Stimulated activated naive CD4-positive, alpha-beta T cell treated with Interleukin-2 at 50 U/mL for 16 hours (primary cell): ENCODE data around the gene PRKAB2.
"Not testable (repeated sequence)": the region's sequence is repeated elsewhere in the genome, so short reads cannot be mapped to it uniquely, and the experiment has no call there.

Source experiments
- DNase-seq: peaks from one replicate; lab custom pipeline; 2025; lab: John Stamatoyannopoulos, UW

The PRKAB2 gene

GRCh38 chr1:147171399-147172167, 687 bp downstream of the PRKAB2 start:
- no peak for DNase-seq

GRCh38 chr1:147169840-147170674, 2.2 kb downstream of the PRKAB2 start:
- DNase-seq: no peak

- DNase-seq: no peak
Measured at GRCh38 chr1:147169171-147169570, 3.1 kb downstream of the PRKAB2 start.

- DNase-seq: no peak
Measured at GRCh38 chr1:147168626-147169058, 3.6 kb downstream of the PRKAB2 start.

GRCh38 chr1:147167365-147167764, 4.9 kb downstream of the PRKAB2 start:
- DNase-seq: no peak

GRCh38 chr1:147163019-147163418, 9.3 kb downstream of the PRKAB2 start:
- no peak for DNase-seq

GRCh38 chr1:147162093-147162492, 10.2 kb downstream of the PRKAB2 start:
- DNase-seq: no peak

GRCh38 chr1:147157116-147157515, 15.2 kb downstream of the PRKAB2 start:
- DNase-seq: not testable (repeated sequence)

GRCh38 chr1:147156642-147157041, 15.6 kb downstream of the PRKAB2 start:
- DNase-seq: no peak

- no peak for DNase-seq
Measured at GRCh38 chr1:147152772-147153171, 19.5 kb downstream of the PRKAB2 start.

- no peak for DNase-seq
Measured at GRCh38 chr1:147151244-147151643, 21.0 kb downstream of the PRKAB2 start.

- DNase-seq: no peak
Measured at GRCh38 chr1:147142886-147143285, 29.4 kb downstream of the PRKAB2 start.

GRCh38 chr1:147130721-147131120, 41.5 kb downstream of the PRKAB2 start:
- not testable (repeated sequence) for DNase-seq

- no peak for DNase-seq
Measured at GRCh38 chr1:147129116-147129873, 43.0 kb downstream of the PRKAB2 start.

- no peak for DNase-seq
Measured at GRCh38 chr1:147124266-147124665, 48.0 kb downstream of the PRKAB2 start.

GRCh38 chr1:147117109-147117508, 55.2 kb downstream of the PRKAB2 start:
- no peak for DNase-seq

- no peak for DNase-seq
Measured at GRCh38 chr1:147115496-147115895, 56.8 kb downstream of the PRKAB2 start.

- DNase-seq: not testable (repeated sequence)
Measured at GRCh38 chr1:147115079-147115478, 57.2 kb downstream of the PRKAB2 start.

- not testable (repeated sequence) for DNase-seq
Measured at GRCh38 chr1:147114353-147114752, 57.9 kb downstream of the PRKAB2 start.

GRCh38 chr1:147111381-147112130, 60.7 kb downstream of the PRKAB2 start:
- no peak for DNase-seq

- DNase-seq: no peak
Measured at GRCh38 chr1:147110872-147111271, 61.4 kb downstream of the PRKAB2 start.

GRCh38 chr1:147110434-147110833, 61.8 kb downstream of the PRKAB2 start:
- no peak for DNase-seq
